Measurements from ENCODE around the gene CALCB.

The CALCB gene

DNA sequence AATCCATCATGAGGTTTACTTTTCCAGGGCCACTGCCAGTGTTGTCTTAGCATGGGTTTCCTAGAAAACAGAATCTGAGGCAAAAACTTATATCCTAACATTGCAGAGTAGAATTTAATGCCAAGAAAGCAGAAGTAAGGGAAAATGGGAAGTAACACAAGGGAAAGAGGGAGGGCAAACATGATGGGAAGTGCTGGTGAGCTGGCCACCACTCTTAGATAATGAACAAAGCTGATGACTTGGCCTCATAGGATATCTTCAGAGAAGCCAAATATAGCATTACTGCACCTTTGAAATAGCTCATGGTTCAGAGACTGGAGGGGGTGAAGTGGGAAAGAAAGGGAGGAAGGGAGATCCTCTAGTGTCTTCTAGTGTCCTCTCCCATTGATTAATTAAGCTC is 24.8 kb upstream of the CALCB start:
- Histone ChIP-seq H3K27me3 (ENCODE audit: control insufficient read depth, low read length) (no peaks in the 10 kb centered on the region; the same call in 1 of the 2 replicates), H3F3A (ENCODE audit: control insufficient read depth, insufficient read depth) (no peaks in the 10 kb centered on the region), H3K9me3 (ENCODE audit: control insufficient read depth, insufficient read depth, low read length) (no peaks in the 10 kb centered on the region), H3K4me3 (ENCODE audit: low read length) (no peak overlapping the region), H3K9me2 (replicated peaks; ENCODE audit: control insufficient read depth, low read length) (no peaks in the 10 kb centered on the region), H3K27ac (ENCODE audit: low read depth, low read length) (no peak overlapping the region), H3K4me1 (ENCODE audit: control insufficient read depth, low read length) (no peaks in the 10 kb centered on the region), H4K20me1 (ENCODE audit: control insufficient read depth, insufficient read depth, low read depth, low read length) (no peaks in the 10 kb centered on the region), H3K79me2 (ENCODE audit: control insufficient read depth, low read length) (no peaks in the 10 kb centered on the region), H3K36me3 (ENCODE audit: control insufficient read depth, low read length) (no peaks in the 10 kb centered on the region), H3K4me2 (ENCODE audit: low read length) (no peak overlapping the region)
- TF ChIP-seq, protein P1, sequence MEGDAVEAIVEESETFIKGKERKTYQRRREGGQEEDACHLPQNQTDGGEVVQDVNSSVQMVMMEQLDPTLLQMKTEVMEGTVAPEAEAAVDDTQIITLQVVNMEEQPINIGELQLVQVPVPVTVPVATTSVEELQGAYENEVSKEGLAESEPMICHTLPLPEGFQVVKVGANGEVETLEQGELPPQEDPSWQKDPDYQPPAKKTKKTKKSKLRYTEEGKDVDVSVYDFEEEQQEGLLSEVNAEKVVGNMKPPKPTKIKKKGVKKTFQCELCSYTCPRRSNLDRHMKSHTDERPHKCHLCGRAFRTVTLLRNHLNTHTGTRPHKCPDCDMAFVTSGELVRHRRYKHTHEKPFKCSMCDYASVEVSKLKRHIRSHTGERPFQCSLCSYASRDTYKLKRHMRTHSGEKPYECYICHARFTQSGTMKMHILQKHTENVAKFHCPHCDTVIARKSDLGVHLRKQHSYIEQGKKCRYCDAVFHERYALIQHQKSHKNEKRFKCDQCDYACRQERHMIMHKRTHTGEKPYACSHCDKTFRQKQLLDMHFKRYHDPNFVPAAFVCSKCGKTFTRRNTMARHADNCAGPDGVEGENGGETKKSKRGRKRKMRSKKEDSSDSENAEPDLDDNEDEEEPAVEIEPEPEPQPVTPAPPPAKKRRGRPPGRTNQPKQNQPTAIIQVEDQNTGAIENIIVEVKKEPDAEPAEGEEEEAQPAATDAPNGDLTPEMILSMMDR (IDR thresholded peaks at IDR 0.05; ENCODE audit: low read depth, low read length, poor library complexity, severe bottlenecking), result no peak
- TF ChIP-seq EZH2phosphoT487 (IDR thresholded peaks at IDR 0.05; ENCODE audit: borderline replicate concordance, low read length), result no peak

DNA sequence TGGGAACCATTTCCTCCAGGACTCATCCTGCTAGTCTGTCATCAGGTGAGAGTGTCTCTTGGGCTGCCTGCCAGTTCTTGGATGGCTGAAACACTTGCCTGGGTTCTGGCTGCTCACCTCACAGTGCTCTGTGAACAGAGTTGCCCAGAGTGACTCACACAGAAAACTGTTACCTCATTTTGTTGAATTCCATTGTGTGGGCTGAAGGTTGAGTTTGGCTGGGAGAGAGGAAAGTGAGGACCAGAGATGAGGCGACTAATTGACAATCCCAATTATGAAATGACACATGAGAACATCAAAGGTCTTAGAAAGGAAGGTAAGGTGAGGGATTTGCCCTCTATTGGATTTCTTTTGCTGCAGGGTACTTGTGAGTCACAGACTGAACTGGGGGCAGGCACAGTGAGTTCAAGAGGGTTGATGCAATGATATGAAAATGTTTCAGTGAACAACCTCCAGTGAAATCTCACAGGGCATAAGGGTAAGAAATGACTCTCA is 20.2 kb upstream of the CALCB start:
- no peak overlapping the region for H3K27ac ChIP-seq (ENCODE audit: low read depth, low read length)
- H3K4me1 ChIP-seq (ENCODE audit: control insufficient read depth, low read length), result no peaks in the 10 kb centered on the region
- H4K20me1 ChIP-seq (ENCODE audit: control insufficient read depth, insufficient read depth, low read depth, low read length), result no peaks in the 10 kb centered on the region
- no peaks in the 10 kb centered on the region for H3K36me3 ChIP-seq (ENCODE audit: control insufficient read depth, low read length)
- H3K4me3 ChIP-seq (ENCODE audit: low read length), result no peak overlapping the region
- TF ChIP-seq, protein P1 (IDR thresholded peaks at IDR 0.05; ENCODE audit: low read depth, low read length, poor library complexity, severe bottlenecking), result no peak
- TF ChIP-seq EZH2phosphoT487 (IDR thresholded peaks at IDR 0.05; ENCODE audit: borderline replicate concordance, low read length), result no peak
- H3K27me3 ChIP-seq (ENCODE audit: control insufficient read depth, low read length), result no peaks in the 10 kb centered on the region; the same call in 1 of the 2 replicates
- no peak overlapping the region for H3K4me2 ChIP-seq (ENCODE audit: low read length)
- H3F3A ChIP-seq (ENCODE audit: control insufficient read depth, insufficient read depth), result no peaks in the 10 kb centered on the region
- no peaks in the 10 kb centered on the region for H3K9me3 ChIP-seq (ENCODE audit: control insufficient read depth, insufficient read depth, low read length)
- no peaks in the 10 kb centered on the region for H3K79me2 ChIP-seq (ENCODE audit: control insufficient read depth, low read length)
- H3K9me2 ChIP-seq (replicated peaks; ENCODE audit: control insufficient read depth, low read length), result no peaks in the 10 kb centered on the region

DNA sequence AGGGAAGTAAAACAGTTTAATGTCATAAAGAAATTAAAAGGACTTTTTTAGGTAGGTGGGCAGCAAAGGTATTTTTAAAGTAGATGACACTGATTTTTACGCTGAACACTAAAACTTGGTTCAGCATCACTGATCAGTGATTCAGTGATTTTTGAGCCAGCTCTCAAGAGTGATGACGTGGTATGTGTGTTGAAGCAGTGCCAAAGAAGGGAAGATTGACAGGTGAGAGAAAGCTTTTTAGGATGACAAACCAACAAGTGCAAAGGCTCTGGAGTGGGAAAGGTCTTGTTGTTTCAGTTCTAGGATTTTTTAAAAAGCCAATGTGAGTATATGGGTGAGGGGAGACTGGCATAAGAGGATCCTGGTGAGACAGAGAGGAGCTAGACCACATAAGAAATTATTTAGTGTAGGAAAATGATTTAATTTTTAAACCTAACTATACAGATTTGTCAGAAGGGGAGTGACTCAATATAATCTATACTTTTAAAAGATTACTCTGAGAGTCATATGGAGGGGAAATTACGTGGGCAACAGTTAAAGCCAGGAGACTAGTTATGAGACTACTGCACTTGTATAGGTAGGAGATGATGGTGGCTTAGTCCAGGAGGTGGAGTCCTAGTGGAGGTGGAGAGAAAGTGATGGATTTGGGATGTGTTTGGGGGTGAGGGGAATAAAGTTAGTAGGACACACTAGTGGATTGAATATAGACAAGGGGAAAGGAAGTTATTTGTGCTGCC is 17.6 kb upstream of the CALCB start:
- Histone ChIP-seq H3K9me2 (replicated peaks; ENCODE audit: control insufficient read depth, low read length) (no peaks in the 10 kb centered on the region), H3K4me1 (ENCODE audit: control insufficient read depth, low read length) (no peaks in the 10 kb centered on the region), H3F3A (ENCODE audit: control insufficient read depth, insufficient read depth) (no peaks in the 10 kb centered on the region), H3K27me3 (ENCODE audit: control insufficient read depth, low read length) (no peaks in the 10 kb centered on the region; the same call in 1 of the 2 replicates), H3K4me3 (ENCODE audit: low read length) (no peak overlapping the region), H3K79me2 (ENCODE audit: control insufficient read depth, low read length) (no peaks in the 10 kb centered on the region), H3K36me3 (ENCODE audit: control insufficient read depth, low read length) (no peaks in the 10 kb centered on the region), H4K20me1 (ENCODE audit: control insufficient read depth, insufficient read depth, low read depth, low read length) (no peaks in the 10 kb centered on the region), H3K27ac (ENCODE audit: low read depth, low read length) (no peak overlapping the region), H3K4me2 (ENCODE audit: low read length) (no peak overlapping the region), H3K9me3 (ENCODE audit: control insufficient read depth, insufficient read depth, low read length) (no peaks in the 10 kb centered on the region)
- TF ChIP-seq, protein P1 (IDR thresholded peaks at IDR 0.05; ENCODE audit: low read depth, low read length, poor library complexity, severe bottlenecking), result no peak
- TF ChIP-seq EZH2phosphoT487 (IDR thresholded peaks at IDR 0.05; ENCODE audit: borderline replicate concordance, low read length), result no peak

Data from DOHH2 (cell line).